Stimulated activated CD4-positive, alpha-beta T cell treated with anti-CD3 and anti-CD28 coated beads, Interleukin-2, amount 100 ng/mL, for 4 hours (primary cell): ENCODE data around the gene SMAD7.

Experiments used
- DNase-seq: peaks from one replicate; pipeline ENCODE4 v3.0.0-alpha.2; 2020; ENCODE audit warnings: low read depth

The SMAD7 gene, protein sequence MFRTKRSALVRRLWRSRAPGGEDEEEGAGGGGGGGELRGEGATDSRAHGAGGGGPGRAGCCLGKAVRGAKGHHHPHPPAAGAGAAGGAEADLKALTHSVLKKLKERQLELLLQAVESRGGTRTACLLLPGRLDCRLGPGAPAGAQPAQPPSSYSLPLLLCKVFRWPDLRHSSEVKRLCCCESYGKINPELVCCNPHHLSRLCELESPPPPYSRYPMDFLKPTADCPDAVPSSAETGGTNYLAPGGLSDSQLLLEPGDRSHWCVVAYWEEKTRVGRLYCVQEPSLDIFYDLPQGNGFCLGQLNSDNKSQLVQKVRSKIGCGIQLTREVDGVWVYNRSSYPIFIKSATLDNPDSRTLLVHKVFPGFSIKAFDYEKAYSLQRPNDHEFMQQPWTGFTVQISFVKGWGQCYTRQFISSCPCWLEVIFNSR

DNA sequence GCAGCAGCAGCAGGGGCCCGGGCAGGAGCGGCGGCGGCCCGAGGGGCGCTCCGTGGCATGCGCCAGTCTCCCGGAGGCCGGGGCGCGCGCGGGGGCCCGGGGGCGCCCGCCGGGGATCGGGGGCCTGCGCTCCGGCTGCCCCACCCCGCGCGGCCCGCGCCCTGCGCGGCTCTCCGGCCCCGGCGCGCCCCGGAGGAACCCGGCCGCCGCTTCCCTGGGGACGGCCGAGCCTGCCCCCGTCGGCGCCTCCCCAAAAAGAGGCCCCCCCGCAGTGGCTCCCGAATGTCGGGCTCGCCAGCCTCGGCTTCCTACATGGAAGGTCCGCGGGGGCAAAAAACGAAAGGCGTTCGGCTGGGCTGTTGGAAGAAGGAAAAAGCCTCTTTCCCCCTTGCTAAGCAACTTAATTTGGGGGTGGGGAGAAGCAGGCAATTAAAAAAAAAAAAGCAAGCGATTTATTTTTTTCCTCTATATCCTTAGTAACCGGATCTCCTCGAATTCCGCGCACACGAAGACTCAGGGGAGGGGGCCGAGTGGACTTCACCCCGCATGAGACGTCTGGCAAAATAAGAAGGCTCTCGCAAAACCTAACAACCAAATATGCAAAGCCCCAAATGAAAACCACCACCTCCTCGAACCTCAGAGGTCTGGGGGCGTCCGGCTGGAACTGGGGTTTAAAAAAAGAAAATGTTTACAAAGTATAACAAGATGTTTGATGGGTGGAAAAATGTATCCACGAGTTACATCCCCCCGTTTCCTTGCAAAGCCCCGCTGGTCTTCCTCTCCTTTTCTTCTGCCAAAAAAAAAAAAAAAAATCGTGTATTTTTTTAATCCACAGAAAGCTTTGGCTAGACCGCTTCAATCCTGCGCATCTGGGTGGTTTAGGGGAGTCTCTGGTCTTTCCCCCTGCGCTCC, at the start of gene SMAD7:
Gene SMAD7, minus strand, starts transcription at position 430 of the 912 bp plus-strand sequence. CDS start 541 bp downstream, outside the sequence.
- no peak for DNase-seq

DNA sequence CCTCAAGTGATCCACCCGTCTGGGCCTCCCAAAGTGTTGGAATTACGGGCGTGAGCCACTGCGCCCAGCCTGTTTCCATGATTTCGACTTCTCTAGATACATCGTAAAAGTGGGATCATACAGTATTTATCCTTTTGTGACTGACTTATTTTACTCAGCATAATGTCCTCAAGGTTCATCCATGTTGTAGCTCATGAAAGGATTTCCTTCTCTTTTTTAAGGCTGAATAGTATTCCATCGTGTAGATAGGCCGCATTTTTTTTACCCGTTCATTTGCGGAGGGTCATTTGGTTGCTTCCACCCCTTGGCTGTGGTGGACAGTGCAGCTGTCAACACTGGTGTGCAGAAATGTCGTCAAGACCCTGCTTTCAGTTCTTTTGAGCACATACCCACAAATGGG, 48.8 kb upstream of the SMAD7 start:
- DNase-seq, result no peak

DNA sequence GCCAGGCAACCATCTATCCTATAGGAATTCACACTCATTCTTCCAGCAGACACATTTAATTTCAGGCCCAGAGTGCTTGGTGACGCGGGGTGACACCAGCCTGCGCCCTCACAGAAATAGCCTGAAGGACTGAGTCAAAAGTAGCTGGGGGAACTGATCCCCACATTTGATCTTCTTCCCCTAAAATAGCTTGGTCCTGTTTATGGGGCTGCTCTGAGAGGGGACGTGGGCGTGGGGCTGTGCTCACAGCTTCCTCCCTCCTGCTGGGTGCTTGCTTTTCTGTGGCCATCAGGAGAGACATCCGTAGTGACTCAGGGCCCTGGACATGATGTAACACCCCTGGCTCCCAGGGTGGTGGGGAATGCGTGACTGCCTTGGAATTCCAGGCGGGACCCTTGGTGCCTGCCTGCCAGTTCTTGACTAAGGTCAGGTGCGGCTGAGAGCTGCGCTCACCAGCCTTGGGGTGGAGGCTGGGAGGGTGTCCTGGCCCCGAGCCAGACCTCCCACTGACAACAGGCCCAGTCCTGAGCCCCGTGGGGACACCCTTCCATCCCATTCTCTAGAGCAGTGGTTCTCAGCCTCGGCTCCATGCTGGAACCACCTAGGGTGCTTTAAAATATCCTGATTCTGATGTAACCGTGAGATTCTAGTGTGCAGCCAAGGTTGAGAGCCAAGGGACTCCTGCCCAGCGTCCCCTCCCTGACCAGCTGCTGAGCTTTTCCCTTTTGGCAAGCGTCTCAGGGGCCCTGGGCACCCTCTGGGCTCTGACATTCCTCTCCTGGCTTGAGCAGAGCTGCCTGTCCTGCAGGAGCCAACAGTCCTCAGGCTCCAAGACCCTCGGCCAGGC, 47.4 kb upstream of the SMAD7 start:
- no peak for DNase-seq

DNA sequence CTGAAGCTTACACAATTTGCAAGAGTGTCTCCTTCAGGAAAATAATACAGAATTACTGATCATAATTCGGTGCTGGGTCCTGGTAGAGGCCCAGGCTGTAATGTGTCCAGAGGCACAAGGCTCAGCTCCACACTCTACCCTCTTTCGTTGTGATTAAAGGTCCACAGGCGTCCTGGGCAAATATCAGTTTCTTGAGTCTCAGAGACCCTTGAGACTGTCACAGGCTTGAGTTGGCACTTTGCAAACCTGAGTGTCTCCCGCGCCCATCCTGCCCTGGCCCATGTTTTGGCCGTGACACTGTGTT, 46.9 kb upstream of the SMAD7 start:
- no peak for DNase-seq

DNA sequence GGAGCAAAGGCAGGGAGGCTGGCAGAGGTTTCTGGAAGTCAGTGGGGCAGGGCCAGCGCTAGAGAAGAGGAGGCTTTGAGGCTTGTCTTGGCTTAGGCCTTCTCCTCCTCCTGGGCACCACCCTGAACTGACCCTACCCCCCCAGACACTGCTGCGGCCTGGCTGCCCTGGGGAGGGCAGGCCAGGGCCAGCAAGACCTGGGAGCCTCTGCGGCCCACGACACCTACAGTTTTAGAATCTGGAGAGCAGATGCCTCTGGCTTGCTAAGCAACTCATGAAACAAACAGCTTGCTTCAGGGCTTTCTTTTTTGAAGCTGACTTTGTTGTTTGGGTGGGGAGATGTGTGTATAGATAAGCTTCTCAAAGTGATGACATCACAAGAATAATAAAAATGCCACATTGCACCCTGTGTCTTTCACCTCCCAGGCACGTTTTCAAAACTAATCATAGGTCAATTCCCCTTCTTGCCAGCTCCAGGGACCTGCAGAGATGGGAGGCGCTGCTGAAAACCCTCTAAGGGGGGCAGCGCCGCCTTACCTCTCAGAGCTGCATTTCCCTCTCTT, 46.2 kb upstream of the SMAD7 start:
- DNase-seq, result no peak

DNA sequence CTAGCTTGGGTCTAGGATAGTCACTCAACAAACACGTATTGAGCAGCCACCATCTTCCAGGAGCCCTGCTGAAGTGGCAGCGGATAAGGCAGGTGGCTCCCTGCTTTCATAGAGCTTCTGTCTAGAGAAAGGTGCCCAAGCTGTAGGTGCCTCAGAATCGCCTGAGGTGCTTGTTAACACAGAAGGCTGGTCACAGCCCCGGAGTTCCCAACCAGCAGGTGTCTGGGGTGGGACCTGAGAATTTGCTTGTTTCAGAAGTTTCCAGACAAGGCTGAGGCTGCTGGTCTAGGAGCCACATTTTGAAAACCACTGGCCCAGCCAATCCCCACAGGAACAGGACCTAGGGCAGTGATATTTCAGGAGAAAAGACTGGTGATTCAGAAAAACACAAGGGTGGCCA, 45.3 kb upstream of the SMAD7 start:
- no peak for DNase-seq

DNA sequence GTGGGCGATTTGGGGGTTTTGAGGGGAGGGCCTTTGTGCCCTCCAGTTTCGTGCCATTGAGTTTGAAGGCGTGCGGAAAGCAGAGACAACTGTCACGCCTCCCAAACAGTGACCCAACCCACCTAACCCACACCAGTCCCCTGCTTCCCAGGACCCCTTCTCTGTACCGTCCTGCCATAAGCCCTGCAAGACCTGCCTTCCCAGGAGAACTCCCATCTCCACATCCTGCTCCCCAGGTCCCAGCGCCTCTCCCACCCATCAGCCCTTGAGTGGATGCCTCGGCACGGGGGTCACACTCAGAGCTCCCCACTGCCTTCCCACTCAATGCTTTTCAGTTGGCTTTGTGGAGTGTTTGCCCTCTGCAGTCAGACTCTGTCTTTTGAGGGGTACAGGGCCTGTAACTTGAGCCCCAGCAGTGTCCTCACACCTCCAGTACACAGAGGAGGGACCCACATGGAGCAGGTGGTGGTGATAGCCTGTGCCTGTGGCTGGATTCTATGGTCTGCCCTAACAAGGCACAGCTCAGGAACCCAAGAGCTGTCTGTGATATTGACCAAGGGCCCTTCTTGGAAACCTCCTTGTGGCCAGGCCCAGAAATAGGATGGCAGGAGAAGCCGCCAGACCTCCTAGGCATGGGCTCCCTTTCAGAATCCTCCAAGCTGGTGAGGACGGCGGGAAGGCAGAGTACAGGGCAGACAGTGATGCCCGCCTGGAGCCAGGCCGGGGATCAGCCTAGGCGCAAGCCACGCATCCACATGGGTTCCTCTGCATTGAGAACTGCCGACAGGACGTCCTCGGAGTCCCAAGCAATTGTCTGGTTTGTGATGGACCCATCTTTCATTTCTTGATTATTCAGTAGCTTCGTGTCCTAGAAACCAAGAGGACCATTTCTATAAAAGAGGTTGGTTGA, 44.4 kb upstream of the SMAD7 start:
- no peak for DNase-seq

DNA sequence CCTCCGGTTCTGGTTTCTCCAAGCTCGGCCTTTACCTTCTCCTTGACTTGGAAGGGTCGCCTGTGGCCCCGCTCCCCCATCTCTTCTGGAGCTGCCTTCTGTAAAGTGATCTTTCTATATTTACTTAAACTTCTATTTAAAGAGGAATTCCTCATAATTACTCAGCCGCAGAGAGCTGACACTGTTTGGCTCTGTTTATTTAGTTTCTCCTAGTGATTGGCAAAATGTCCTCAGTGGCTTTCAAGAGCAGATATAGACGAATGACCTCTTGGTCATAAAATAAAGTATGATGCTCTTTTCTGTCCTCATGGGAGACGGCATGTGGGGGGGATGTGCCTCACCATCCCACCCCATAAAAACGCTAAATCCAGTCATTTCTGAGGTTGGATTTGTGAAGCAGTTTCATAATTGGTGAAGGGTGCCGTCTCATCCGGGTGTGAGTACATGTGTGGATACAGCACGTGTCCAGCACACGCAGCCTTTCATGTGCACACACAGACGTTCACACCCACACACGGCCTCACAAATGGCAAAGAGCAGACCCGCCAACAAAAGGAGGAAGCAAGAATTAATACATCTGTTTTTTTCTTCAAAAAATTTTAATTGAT, 43.4 kb upstream of the SMAD7 start:
- no peak for DNase-seq

DNA sequence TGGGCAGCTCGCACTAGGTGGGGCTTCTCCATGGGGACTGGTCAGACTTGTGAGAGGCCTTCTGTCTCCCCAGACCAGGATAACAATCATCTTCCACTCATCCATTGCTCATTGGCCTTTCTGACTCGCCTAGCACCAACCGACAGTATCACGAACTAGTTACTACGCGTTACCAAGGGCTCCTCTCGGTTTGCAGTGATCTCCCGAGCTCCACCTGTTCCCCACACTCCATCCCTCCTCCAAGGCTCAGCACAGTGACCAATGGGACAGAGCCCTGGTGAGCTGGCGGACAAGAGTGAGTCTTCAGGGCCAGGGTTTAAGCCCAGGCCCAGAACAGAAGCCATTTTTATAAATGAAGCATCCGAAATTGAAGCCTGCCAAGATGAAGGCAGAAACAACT, 42.8 kb upstream of the SMAD7 start:
- DNase-seq, result no peak

DNA sequence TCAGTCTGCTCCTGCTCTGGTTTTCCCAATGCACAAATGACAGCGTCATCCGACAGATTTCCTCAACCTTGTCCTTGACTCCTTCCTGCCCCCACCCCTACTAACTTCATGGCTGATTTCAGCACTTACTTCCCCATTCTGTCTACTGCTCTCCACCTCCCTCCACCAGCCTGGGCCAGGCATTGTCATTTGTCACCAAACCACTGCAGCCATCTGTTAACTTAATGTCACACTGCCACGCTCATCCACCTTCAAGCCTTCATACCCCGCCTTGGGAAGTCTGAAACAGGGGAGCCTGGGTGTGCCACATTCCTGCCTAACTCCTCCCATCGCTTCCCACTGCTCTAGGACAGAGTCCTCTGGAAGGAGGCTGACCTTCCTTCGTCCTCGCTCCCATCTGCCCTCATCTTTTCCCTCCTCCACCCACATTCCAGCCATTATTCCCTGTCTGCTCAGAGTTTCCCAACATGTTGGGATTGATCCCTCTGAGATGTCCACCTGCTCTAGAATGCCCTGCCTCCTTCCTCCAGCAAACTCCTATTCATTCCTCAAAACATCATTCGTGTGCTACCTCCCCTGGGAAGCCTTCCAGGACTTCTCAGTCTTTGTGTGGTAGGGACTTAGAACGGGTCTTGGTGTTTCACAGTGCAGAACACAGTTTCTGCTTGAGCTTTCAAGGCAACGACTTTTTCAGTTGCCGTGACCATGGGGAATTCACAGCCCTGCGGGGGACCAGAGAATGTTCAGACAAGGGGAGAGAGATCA, 42.2 kb upstream of the SMAD7 start:
- DNase-seq, result no peak

DNA sequence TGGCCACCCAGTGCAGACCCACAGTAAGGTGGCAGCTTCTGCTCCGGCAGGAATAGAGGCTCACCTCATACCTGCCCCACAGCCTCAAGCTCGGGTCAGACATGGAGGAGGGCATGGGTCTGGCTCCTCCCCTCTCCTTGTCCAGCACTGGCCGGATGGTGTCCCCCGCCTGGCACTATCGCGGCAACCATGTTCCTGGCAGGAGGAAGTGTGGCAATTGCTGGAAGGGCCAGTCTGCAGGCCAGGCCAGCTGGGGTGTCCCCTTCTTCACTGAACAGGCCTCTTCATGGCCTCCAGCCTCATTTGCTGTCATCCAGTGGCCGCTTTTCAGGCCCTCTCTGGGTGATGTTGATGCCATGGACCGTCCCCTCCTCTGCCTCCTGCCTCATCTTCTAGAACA, 41.4 kb upstream of the SMAD7 start:
- DNase-seq, result no peak

DNA sequence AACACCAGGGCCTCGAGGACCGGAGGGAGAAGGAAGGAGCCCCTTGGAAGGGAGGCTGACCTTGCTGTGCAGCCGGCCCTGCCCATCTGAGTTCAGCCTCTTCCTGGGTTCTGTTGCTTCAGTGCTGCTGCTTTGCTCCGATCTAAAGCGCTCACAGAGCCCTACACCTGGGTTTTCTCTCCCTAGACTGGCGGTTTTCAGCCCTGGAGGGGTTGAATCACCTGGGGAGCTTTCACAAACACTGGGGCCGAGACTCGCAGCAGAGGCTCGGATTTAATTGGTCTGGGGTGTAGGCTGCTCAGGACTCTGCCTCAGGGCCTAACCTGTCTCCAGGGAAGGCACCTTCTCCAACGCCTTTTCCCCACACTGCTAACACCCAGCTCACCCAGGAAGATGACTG, 40.9 kb upstream of the SMAD7 start:
- no peak for DNase-seq

DNA sequence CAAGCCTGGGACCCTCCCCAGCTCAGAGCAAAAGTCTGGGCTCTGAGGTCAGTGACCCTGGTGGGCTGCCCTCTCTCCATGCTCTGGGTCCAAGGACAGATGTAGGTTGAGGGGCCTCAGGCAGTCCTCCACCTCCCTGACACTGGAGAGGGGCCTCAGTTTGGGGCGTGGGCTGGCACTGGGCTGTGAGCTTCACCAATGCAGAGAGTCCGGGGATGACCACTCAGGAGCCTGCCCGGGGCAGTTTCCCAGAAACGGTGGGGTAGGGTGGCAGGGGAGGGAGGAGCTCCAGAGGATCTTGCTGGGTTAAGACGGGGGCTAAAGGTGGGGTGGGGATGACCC, 40.5 kb upstream of the SMAD7 start:
- DNase-seq, result no peak

DNA sequence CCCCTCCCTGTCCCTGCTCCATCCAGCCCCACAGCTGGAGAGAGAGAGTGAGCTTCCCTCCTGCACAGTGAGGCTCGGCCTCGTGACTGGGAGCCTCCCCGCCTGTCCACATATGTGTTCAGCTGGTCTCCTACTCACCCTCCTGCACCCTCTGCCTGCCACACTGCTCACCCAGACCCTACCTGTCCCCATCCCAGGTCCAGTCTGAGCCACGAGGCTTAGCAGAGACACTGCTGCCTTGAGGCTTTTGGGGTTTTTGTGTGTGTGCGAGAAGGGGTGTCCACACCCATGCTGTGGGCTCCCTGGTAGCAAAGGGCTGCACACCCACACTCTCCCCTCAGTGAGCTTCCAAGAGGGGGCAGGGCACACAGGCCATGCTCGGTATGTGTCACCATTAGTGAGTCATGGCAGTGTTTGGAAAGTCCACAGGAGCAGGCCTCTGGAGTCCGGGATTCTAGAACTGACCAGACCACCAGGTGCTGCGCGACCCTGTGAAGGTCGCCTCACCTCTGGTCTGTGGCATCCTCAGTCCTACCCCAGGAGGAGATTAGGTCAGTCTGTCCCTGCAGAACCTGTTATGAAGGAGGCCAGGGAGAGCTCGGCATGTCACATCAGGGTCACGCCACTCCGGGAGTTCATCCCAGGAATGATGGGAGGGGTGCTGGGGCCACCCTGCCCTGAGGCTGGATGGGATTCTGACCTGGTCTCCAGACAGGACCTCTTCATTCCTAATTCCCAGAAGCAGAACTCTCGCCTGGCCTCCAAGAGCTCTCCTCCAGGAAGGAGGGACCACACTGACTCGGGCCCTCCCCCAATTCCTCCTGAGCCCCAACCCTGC, 39.9 kb upstream of the SMAD7 start:
- DNase-seq, result no peak

DNA sequence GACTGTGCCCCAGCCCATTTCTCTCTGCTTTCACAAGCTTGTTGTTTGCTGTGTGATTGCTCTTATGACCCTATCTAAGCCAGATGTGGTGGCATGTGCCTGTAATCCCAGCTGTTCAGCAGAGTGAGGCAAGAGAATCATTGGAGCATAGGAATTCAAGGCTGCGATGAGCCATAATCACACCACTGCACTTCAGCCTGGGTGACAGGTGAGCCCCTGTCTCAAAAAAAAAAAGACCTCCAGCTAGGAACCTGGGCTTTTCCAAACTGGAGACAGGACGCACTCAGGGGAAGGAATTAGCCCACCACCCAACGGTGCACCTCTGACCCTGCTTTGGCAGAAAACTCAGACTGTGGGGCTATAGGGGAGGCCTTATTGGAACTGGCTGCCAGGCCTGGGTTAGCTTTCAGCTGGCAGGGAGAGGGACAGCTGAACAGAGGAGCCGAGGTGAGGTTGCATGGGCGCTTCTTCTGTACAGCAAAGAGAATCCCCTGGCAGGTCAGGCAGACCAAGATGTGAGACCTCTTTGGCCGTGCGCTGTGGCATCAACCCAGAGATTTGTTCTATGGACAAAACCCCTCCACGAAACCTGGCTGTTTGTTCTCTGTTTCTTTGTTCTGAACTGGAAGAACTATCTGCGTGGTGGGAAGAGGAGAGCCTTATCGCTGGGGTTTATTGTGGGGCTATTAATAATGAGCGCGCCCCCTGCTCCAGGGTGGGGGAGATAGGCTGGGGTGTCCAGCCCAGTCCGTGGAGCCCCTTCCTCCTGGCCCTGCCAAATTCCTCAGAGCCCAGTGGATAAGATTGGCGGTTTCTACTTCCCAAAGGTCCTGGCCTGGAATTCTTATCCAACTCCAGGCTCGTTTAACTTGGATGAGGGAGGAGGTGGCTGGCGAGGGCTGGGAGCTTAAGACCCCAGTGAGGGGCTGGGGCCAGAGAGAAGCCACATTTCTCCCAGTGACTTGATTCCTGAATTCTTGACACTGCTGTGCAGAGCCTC, 38.8 kb upstream of the SMAD7 start:
- no peak for DNase-seq

DNA sequence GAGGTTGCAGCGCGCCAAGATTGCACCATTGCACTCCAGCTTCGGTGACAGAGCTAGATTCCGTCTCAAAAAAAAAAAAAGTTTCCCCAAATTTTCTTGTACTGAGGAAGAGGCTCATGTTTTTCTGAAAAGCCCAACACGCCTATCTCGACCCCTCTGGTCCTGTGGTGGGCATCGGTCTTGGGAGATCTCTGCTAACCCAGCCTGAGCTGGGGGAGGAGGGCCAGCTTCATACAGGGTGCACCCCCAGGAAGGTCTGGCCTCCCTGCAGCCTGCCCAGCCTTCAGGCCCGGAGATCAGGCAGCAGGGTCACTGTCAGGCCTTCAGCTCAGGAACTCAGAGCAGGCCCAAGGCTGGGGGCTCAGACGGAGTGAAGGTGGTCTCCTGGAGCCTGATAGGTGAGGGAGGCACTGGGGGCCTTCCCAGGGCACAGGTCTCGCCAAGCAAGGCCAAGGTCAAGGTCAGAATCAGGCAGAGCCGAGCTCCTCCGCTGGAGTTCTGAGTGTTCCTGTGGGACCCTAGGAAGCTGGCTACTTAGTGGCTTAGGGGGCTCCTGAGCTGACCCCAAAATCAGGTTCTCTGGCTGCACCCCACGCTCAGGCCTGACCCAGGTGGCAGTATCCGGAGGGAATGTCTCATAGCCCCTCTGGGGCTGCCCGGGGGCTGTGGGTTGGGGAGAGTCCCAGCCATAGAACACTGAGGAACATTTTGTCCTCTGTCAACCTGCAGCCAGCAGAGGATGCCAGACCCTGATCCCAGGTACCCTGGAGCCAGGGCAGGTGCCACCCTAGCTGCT, 37.9 kb upstream of the SMAD7 start:
- DNase-seq, result no peak

DNA sequence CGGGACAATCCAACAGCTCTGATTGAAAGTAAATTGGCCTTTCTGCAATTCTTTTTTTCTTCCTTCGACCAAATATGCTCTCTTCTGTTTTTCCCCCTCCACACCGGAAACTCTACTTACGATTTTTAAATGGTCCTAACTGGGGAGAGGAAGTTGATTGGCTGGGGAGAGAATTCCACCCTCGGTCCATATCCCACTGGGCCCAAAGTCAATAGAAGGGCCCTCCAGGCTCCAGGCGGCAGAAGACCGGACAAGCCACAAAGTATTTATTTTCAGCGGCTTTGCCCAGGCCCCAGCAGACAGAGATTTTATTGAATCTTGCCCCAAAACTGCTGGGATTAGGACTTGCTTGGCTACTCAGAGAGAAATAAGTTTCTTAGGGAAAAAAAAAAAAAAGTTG, 37.1 kb upstream of the SMAD7 start:
- DNase-seq, result no peak
